Progenitor cell of endocrine pancreas (in vitro differentiated cells): ENCODE results near the gene AGO3. TPM values are rescaled to one million over a fixed set of nuclear protein-coding genes. Genes with fewer than 3 reads are reported as not detected.

ENCODE experiments used
- DNase-seq: peaks from one replicate; pipeline ENCODE4 v3.0.0; 2021; ENCODE audit warnings: low spot score; ENCODE audit not compliant: unreplicated experiment
- H3K27ac Mint-ChIP-seq: 2 replicates; pipeline ENCODE4 v1.8.0; 2021; ENCODE audit warnings: mild to moderate bottlenecking, moderate library complexity, mixed read lengths
- H3K27me3 Mint-ChIP-seq: 2 replicates; pipeline ENCODE4 v1.8.0; 2021; ENCODE audit warnings: mixed read lengths
- H3K36me3 Mint-ChIP-seq: 2 replicates; pipeline ENCODE4 v1.8.0; 2022; ENCODE audit warnings: mixed read lengths; ENCODE audit not compliant: insufficient read depth
- H3K4me1 Mint-ChIP-seq: 2 replicates; pipeline ENCODE4 v1.8.0; 2021; ENCODE audit warnings: low read depth, mixed read lengths
- H3K4me3 Mint-ChIP-seq: 2 replicates; pipeline ENCODE4 v1.8.0; 2021; ENCODE audit warnings: low read depth, mild to moderate bottlenecking, moderate library complexity, mixed read lengths
- H3K9me3 Mint-ChIP-seq: 2 replicates; pipeline ENCODE4 v1.8.0; 2021; ENCODE audit warnings: low read depth, mixed read lengths
- CTCF ChIP-seq: fragments of 200-600 bp; sonication (generic); IDR thresholded peaks from one replicate; pipeline ENCODE4 v1.5.0; 2021; ENCODE audit warnings: antibody characterized with exemption, mild to moderate bottlenecking; ENCODE audit not compliant: unreplicated experiment
- total RNA-seq: library from RNA; stranded (reverse); gene quantifications from 2 replicates; pipeline ENCODE4 v1.2.1, GENCODE V29; 2021

Gene AGO3
- total RNA-seq, 1 donor from 2014 or later = 40.8 TPM

GRCh38 chr1:36100376-36100775, 169.5 kb downstream of the AGO3 start:
- Mint-ChIP-seq H3K27me3 (no peaks in the 10 kb centered on the region), H3K36me3 (no peaks in the 10 kb centered on the region), H3K4me1 (no peaks in the 10 kb centered on the region), H3K9me3 (no peaks in the 10 kb centered on the region), H3K4me3 (no peak overlapping the region), H3K27ac (no peak overlapping the region)
- no peak for DNase-seq
- TF ChIP-seq CTCF = no peak

GRCh38 chr1:36101546-36101945, 170.6 kb downstream of the AGO3 start:
- Mint-ChIP-seq H3K36me3 (no peaks in the 10 kb centered on the region), H3K27ac (no peak overlapping the region), H3K4me3 (no peak overlapping the region), H3K4me1 (no peaks in the 10 kb centered on the region), H3K27me3 (no peaks in the 10 kb centered on the region), H3K9me3 (no peaks in the 10 kb centered on the region)
- DNase-seq = no peak
- no peak for TF ChIP-seq CTCF

DNA sequence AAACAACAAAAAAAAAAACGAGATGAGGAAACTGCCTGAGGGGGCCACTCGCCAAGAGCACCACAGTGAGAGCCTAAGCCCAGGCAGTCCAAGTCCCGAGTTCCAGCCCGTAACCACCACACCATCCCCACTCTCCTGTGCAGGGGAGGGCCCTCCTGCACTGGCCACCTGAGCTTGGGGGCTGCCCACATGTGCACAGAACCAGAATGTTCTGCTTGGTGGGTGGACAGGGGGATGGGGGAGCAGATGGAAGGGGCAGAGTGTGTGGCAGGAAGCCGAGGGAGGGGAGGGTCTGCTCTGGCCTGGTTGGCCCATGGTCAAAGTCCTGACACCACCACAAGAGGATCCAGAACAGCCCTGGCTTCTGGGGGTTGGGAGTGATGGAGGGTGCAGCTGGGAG, 175.4 kb downstream of the AGO3 start:
- H3K27ac Mint-ChIP-seq = no peak overlapping the region
- H3K36me3 Mint-ChIP-seq = no peaks in the 10 kb centered on the region

DNA sequence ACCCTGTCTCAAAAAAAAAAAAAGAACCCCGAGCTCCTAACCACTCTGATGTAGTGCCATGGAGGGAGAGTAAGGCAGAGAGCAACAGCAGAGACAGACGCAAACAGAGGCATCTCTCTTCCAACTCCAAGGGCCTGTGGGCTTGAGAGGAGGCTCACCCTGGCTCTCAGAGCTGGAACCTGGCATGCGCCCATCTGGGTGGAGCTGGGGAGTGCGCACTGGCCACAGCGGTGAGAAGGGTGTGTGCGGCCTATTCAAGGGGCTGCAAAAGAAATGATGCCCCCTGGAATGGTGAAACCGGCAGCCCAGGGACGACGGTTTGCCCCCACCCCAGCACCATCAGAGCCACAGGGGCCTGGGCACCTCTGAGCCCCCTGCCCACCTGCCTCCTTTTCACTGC, 176.5 kb downstream of the AGO3 start:
- TF ChIP-seq CTCF = no peak
- Mint-ChIP-seq H3K27me3 (peaks cover 3% of the 10 kb centered on the region), H3K36me3 (no peaks in the 10 kb centered on the region), H3K4me3 (no peak overlapping the region), H3K27ac (no peak overlapping the region), H3K9me3 (no peaks in the 10 kb centered on the region), H3K4me1 (no peaks in the 10 kb centered on the region)
- no peak for DNase-seq

More for the DNA sequence above, 175.4 kb downstream of the AGO3 start:
- Mint-ChIP-seq H3K4me3 (no peak overlapping the region), H3K9me3 (no peaks in the 10 kb centered on the region), H3K27me3 (peaks cover 3% of the 10 kb centered on the region), H3K4me1 (no peaks in the 10 kb centered on the region)
- TF ChIP-seq CTCF = no peak
- DNase-seq = no peak

- Mint-ChIP-seq H3K9me3 (no peaks in the 10 kb centered on the region), H3K27me3 (peaks cover 7% of the 10 kb centered on the region), H3K4me1 (no peaks in the 10 kb centered on the region), H3K27ac (no peak overlapping the region), H3K4me3 (no peak overlapping the region), H3K36me3 (no peaks in the 10 kb centered on the region)
- TF ChIP-seq CTCF = no peak
- DNase-seq = no peak
Observed at GRCh38 chr1:36108314-36108713, 177.4 kb downstream of the AGO3 start.
